RWPE1 (cell line): Measurements from ENCODE around the gene MRPL41.
A peak's percentile ranks its signal among the peaks of the same experiment; 100 is the strongest.
"Not testable (repeated sequence)": the region's sequence is repeated elsewhere in the genome, so short reads cannot be mapped to it uniquely, and the experiment has no call there.

Source experiments
- CTCF ChIA-PET: fragments of 350-600 bp; sonication (Branson Sonifier 250); formaldehyde crosslinking; extraction: SDS; loops from one replicate; lab custom pipeline; 2021; lab: Yijun Ruan, JAX
- POLR2A ChIA-PET: fragments of 400-600 bp; formaldehyde crosslinking; extraction: SDS; loops from one replicate; lab custom pipeline; 2020; ENCODE audit warnings: antibody characterized with exemption; ENCODE audit not compliant: low non-redundant PET; lab: Yijun Ruan, JAX
- DNase-seq: peaks from one replicate; pipeline ENCODE4 v3.0.0; 2012; ENCODE audit warnings: low spot score
- H3K27ac ChIP-seq: fragments of 450-650 bp; 2 replicates; pipeline ENCODE4 v1.5.1; 2017
- CTCF ChIP-seq: fragments of 450-650 bp; conservative IDR thresholded peaks from 2 replicates; pipeline ENCODE4 v1.5.1; 2017; ENCODE audit warnings: low read depth, mild to moderate bottlenecking

MRPL41 gene

DNA sequence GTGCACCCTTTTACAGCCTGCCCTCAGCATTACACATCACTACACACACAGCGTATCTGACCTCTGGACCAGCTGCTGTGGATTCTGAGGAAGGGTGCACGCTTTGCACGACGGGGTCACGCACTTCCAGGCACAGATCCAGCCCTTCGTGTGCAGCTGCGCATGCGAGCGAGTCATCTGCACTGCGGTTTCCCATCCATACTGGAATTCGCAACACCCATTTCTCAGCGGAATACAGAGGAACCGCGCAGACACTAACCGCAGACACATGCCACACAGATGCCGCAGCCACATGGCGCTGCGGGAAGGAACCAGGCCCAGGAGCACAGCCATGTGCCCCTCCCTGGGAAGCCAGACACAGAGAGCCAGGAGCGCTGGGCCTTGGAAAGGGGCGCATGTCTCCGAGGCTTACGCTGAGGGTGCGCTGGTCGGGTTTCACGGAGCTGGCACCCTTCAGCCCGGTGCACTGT is 44.9 kb upstream of the MRPL41 start:
- DNase-seq = no peak
- POLR2A ChIA-PET = interaction anchor here (0.6 kb wide), 1 partner anchor 89 kb away, joined by 4 read pairs; no protein-coding TSS in a partner anchor
- no peak overlapping the region for H3K27ac ChIP-seq
- CTCF ChIA-PET = interaction anchor here (0.6 to 1.4 kb wide), 4 partner anchors 16 to 370 kb away, joined by 3 read pairs; partner anchors contain the start of gene TPRN
- no peak for TF ChIP-seq CTCF

DNA sequence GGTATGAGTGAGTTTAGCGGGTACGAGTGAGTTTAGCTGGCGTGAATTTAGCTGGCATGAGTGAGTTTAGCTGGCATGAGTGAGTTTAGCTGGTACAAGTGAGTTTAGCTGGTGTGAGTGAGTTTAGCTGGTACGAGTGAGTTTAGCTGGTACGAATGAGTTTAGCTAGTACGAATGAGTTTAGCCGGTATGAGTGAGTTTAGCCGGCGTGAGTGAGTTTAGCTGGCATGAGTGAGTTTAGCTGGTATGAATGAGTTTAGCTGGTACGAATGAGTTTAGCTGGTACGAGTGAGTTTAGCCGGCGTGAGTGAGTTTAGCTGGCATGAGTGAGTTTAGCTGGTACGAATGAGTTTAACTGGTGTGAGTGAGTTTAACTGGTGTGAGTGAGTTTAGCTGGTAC is 42.5 kb upstream of the MRPL41 start:
- ChIA-PET CTCF (interaction anchor here (0.6 to 1.6 kb wide), 5 partner anchors 16 to 214 kb away, joined by 3 to 8 read pairs (median 3); no protein-coding TSS in a partner anchor), POLR2A (interaction anchor here (0.6 kb wide), 1 partner anchor 207 kb away, joined by 3 read pairs; the partner anchor contains the start of gene NRARP)
- no peak overlapping the region for H3K27ac ChIP-seq
- DNase-seq = no peak
- TF ChIP-seq CTCF = no peak

DNA sequence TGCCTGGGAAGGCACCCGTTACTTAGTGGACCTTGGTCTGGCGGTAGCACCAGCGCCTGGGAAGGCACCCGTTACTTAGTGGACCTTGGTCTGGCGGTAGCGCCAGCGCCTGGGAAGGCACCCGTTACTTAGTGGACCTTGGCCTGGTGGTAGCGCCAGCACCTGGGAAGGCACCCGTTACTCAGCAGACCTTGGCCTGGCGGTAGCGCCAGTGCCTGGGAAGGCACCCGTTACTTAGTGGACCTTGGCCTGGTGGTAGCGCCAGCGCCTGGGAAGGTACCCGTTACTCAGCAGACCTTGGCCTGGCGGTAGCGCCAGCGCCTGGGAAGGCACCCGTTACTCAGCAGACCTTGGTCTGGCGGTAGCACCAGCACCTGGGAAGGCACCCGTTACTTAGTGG is 40.6 kb upstream of the MRPL41 start:
- POLR2A ChIA-PET, DNase-seq, H3K27ac ChIP-seq: not testable (repeated sequence)
- CTCF ChIA-PET = interaction anchor here (0.6 kb wide), 1 partner anchor 531 kb away, joined by 3 read pairs; no protein-coding TSS in a partner anchor

GRCh38 chr9:137511758-137512463 is 39.8 kb upstream of the MRPL41 start:
- no peak for TF ChIP-seq CTCF
- no peak for DNase-seq
- POLR2A ChIA-PET = no interaction called here
- CTCF ChIA-PET = no interaction called here
- no peak overlapping the region for H3K27ac ChIP-seq

GRCh38 chr9:137513136-137513535 is 38.5 kb upstream of the MRPL41 start:
- ChIA-PET CTCF (interaction anchor here (0.6 to 1.0 kb wide), 3 partner anchors 12 to 216 kb away, joined by 3 to 4 read pairs (median 4); no protein-coding TSS in a partner anchor), POLR2A (interaction anchor here (0.5 kb wide), 1 partner anchor 118 kb away, joined by 4 read pairs; no protein-coding TSS in a partner anchor)
- not testable (repeated sequence) for DNase-seq, H3K27ac ChIP-seq

DNA sequence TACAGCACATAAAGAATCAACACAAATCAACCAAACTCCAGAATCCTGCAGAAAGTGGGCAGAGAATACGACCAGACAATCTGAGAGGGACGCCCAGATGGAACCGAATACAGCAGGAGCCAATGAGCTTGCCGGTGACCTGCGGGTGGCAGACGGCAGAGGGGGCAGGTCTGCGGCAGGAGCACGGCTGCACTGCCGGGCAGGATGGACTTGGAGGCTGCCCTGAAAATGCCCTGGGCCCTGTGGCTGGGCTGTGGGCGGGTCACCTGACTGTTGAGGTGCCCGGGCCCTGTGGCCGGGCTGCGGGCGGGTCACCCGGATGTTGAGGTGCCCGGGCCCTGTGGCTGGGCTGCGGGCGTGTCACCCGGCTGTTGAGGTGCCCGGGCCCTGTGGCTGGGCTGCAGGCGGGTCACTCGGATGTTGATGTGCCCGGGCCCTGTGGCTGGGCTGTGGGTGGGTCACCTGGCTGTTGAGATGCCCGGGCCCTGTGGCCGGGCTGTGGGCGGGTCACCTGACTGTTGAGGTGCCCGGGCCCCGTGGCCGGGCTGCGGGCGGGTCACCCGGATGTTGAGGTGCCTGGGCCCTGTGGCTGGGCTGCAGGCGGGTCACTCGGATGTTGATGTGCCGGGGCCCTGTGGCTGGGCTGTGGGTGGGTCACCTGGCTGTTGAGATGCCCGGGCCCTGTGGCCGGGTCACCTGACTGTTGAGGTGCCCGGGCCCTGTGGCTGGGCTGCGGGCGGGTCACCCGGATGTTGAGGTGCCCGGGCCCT is 37.7 kb upstream of the MRPL41 start:
- DNase-seq, POLR2A ChIA-PET, H3K27ac ChIP-seq: not testable (repeated sequence)
- CTCF ChIA-PET = interaction anchor here (0.6 to 1.0 kb wide), 3 partner anchors 11 to 217 kb away, joined by 3 to 4 read pairs (median 4); no protein-coding TSS in a partner anchor

DNA sequence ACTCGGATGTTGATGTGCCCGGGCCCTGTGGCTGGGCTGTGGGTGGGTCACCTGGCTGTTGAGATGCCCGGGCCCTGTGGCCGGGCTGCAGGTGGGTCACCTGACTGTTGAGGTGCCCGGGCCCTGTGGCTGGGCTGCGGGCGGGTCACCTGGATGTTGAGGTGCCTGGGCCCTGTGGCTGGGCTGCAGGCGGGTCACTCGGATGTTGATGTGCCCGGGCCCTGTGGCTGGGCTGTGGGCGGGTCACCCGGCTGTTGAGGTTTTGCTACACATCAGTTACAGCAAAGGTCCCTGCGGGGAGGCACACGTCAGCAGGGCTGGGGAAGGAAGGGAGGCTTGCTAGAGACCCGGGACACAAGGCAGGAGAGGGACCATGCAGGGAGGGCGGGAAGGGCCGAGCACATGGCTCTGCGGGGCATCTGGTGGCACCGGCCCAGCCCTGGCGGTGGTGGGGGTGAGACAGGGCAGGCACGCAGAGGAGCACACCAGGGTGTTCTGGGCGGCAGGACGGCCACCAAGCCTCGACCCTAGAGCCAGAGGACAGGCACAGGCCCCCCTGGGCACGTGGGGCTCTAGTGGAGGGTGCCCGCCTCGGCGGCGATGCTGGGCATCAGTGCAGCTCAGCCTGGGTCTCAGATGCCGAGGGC is 36.9 kb upstream of the MRPL41 start:
- no peak for TF ChIP-seq CTCF
- POLR2A ChIA-PET = no interaction called here

More for the DNA sequence above, 36.9 kb upstream of the MRPL41 start:
- H3K27ac ChIP-seq = 0 out of 2 replicates have a peak overlapping the region, but pooled peaks have one; percentile 10
- DNase-seq = no peak
- CTCF ChIA-PET = no interaction called here
